T-helper 17 cell (primary cell): ENCODE measurements around the gene FRMD3. TPM values are rescaled to one million over a fixed set of nuclear protein-coding genes. Genes with fewer than 3 reads are reported as not detected.

ENCODE experiments used
- ATAC-seq: fragments of 150-1000 bp; cut with Tn5 transposase; 2 replicates; pipeline ENCODE4 v1.10.0; 2021; ENCODE audit warnings: mild to moderate bottlenecking, moderate library complexity
- DNase-seq, 3 donors: peaks; one replicate each; pipeline versions ENCODE4 v3.0.0 to v3.0.0-alpha.2; 2020 to 2021
- H3K9me3 ChIP-seq: one replicate; pipeline ENCODE4 v1.7.0; 2013; ENCODE audit warnings: low read length, mild to moderate bottlenecking; ENCODE audit not compliant: control insufficient read depth, poor library complexity, severe bottlenecking
- H3K27ac Mint-ChIP-seq: one replicate; pipeline ENCODE4 v1.8.0; 2022; ENCODE audit warnings: mild to moderate bottlenecking, moderate library complexity, mixed read lengths
- H3K27me3 Mint-ChIP-seq: one replicate; pipeline ENCODE4 v1.8.0; 2022; ENCODE audit warnings: mixed read lengths
- H3K36me3 Mint-ChIP-seq: one replicate; pipeline ENCODE4 v1.8.0; 2022; ENCODE audit warnings: low read depth, mixed read lengths
- H3K4me1 Mint-ChIP-seq: one replicate; pipeline ENCODE4 v1.8.0; 2022; ENCODE audit warnings: mild to moderate bottlenecking, mixed read lengths
- H3K4me3 Mint-ChIP-seq: one replicate; pipeline ENCODE4 v1.8.0; 2022; ENCODE audit warnings: mild to moderate bottlenecking, moderate library complexity, mixed read lengths
- total RNA-seq, 4 donors: library from RNA in 2 of 4; stranded (reverse) in 2 of 4; gene quantifications; one replicate each; pipeline ENCODE4 v1.2.3 and lab custom pipeline; 2022 to 2026

The FRMD3 gene
- total RNA-seq, 2 donors from 2014 or later, result 1.4 to 18.9 TPM

GRCh38 chr9:83433846-83434245 is 104.4 kb downstream of the FRMD3 start:
- Mint-ChIP-seq H3K4me1 (peaks cover 3% of the 10 kb centered on the region), H3K4me3 (no peak overlapping the region), H3K27me3 (no peaks in the 10 kb centered on the region), H3K27ac (no peak overlapping the region), H3K36me3 (no peaks in the 10 kb centered on the region)
- ATAC-seq (no peak), DNase-seq (no peak)
- no peaks in the 10 kb centered on the region for H3K9me3 ChIP-seq

- no peak for DNase-seq
- Mint-ChIP-seq H3K36me3 (no peaks in the 10 kb centered on the region), H3K27me3 (no peaks in the 10 kb centered on the region), H3K27ac (no peak overlapping the region), H3K4me3 (no peak overlapping the region), H3K4me1 (peaks cover 3% of the 10 kb centered on the region)
- no peak for ATAC-seq
- H3K9me3 ChIP-seq, result no peaks in the 10 kb centered on the region
Measured at GRCh38 chr9:83432877-83433550, 105.2 kb downstream of the FRMD3 start.

GRCh38 chr9:83432104-83432627 is 106.0 kb downstream of the FRMD3 start:
- Mint-ChIP-seq H3K4me3 (no peak overlapping the region), H3K4me1 (peaks cover 3% of the 10 kb centered on the region), H3K36me3 (no peaks in the 10 kb centered on the region), H3K27ac (no peak overlapping the region), H3K27me3 (no peaks in the 10 kb centered on the region)
- ATAC-seq, result no peak
- no peaks in the 10 kb centered on the region for H3K9me3 ChIP-seq
- DNase-seq, result no peak

GRCh38 chr9:83431101-83432060 is 106.8 kb downstream of the FRMD3 start:
- Mint-ChIP-seq H3K27ac (no peak overlapping the region), H3K4me1 (peaks cover 3% of the 10 kb centered on the region), H3K4me3 (no peak overlapping the region), H3K27me3 (no peaks in the 10 kb centered on the region), H3K36me3 (no peaks in the 10 kb centered on the region)
- no peak for ATAC-seq
- no peaks in the 10 kb centered on the region for H3K9me3 ChIP-seq
- DNase-seq, result no peak

GRCh38 chr9:83430681-83431080 is 107.5 kb downstream of the FRMD3 start:
- ATAC-seq, result no peak
- Mint-ChIP-seq H3K4me1 (peaks cover 3% of the 10 kb centered on the region), H3K27ac (no peak overlapping the region), H3K27me3 (no peaks in the 10 kb centered on the region), H3K36me3 (no peaks in the 10 kb centered on the region), H3K4me3 (no peak overlapping the region)
- no peak for DNase-seq
- H3K9me3 ChIP-seq, result no peaks in the 10 kb centered on the region

- no peak overlapping the region for H3K4me3 Mint-ChIP-seq
- ATAC-seq (no peak), DNase-seq (no peak)
- H3K9me3 ChIP-seq, result no peaks in the 10 kb centered on the region
- no peaks in the 10 kb centered on the region for H3K36me3 Mint-ChIP-seq
- no peak overlapping the region for H3K27ac Mint-ChIP-seq
- no peaks in the 10 kb centered on the region for H3K27me3 Mint-ChIP-seq
- H3K4me1 Mint-ChIP-seq, result peaks cover 3% of the 10 kb centered on the region
Measured at GRCh38 chr9:83429229-83429628, 109.0 kb downstream of the FRMD3 start.

- DNase-seq, result no peak
- Mint-ChIP-seq H3K4me1 (no peaks in the 10 kb centered on the region), H3K36me3 (no peaks in the 10 kb centered on the region), H3K27ac (no peak overlapping the region), H3K4me3 (no peak overlapping the region), H3K27me3 (no peaks in the 10 kb centered on the region)
- H3K9me3 ChIP-seq, result no peaks in the 10 kb centered on the region
- ATAC-seq, result no peak
Measured at GRCh38 chr9:83425240-83425639, 113.0 kb downstream of the FRMD3 start.

GRCh38 chr9:83424831-83425230 is 113.4 kb downstream of the FRMD3 start:
- no peak overlapping the region for H3K4me3 Mint-ChIP-seq
- H3K36me3 Mint-ChIP-seq, result no peaks in the 10 kb centered on the region
- H3K27ac Mint-ChIP-seq, result no peak overlapping the region
- H3K4me1 Mint-ChIP-seq, result no peaks in the 10 kb centered on the region
- ATAC-seq, result no peak
- no peak for DNase-seq
- no peaks in the 10 kb centered on the region for H3K27me3 Mint-ChIP-seq
- H3K9me3 ChIP-seq, result no peaks in the 10 kb centered on the region

- ATAC-seq, result no peak
- no peak overlapping the region for H3K4me3 Mint-ChIP-seq
Measured at GRCh38 chr9:83423815-83424707, 114.1 kb downstream of the FRMD3 start.

GRCh38 chr9:83422527-83422926 is 115.7 kb downstream of the FRMD3 start:
- H3K27ac Mint-ChIP-seq, result no peak overlapping the region
- ATAC-seq, result no peak

More at GRCh38 chr9:83423815-83424707, 114.1 kb downstream of the FRMD3 start:
- DNase-seq, result no peak
- no peaks in the 10 kb centered on the region for H3K27me3 Mint-ChIP-seq
- peaks cover 2% of the 10 kb centered on the region for H3K36me3 Mint-ChIP-seq
- no peaks in the 10 kb centered on the region for H3K4me1 Mint-ChIP-seq
- H3K27ac Mint-ChIP-seq, result no peak overlapping the region
- no peaks in the 10 kb centered on the region for H3K9me3 ChIP-seq

GRCh38 chr9:83420486-83420885 is 117.7 kb downstream of the FRMD3 start:
- no peak overlapping the region for H3K27ac Mint-ChIP-seq

More at GRCh38 chr9:83422527-83422926, 115.7 kb downstream of the FRMD3 start:
- Mint-ChIP-seq H3K4me3 (no peak overlapping the region), H3K4me1 (no peaks in the 10 kb centered on the region), H3K36me3 (peaks cover 2% of the 10 kb centered on the region), H3K27me3 (no peaks in the 10 kb centered on the region)
- H3K9me3 ChIP-seq, result no peaks in the 10 kb centered on the region
- DNase-seq, result no peak

GRCh38 chr9:83419961-83420360 is 118.2 kb downstream of the FRMD3 start:
- H3K27ac Mint-ChIP-seq, result no peak overlapping the region
- DNase-seq, result no peak
- no peak for ATAC-seq
- H3K4me3 Mint-ChIP-seq, result no peak overlapping the region
- H3K36me3 Mint-ChIP-seq, result peaks cover 2% of the 10 kb centered on the region
- H3K9me3 ChIP-seq, result no peaks in the 10 kb centered on the region
- no peaks in the 10 kb centered on the region for H3K4me1 Mint-ChIP-seq
- no peaks in the 10 kb centered on the region for H3K27me3 Mint-ChIP-seq

More at GRCh38 chr9:83420486-83420885, 117.7 kb downstream of the FRMD3 start:
- DNase-seq, result no peak
- H3K4me3 Mint-ChIP-seq, result no peak overlapping the region
- ATAC-seq, result no peak
- no peaks in the 10 kb centered on the region for H3K27me3 Mint-ChIP-seq
- H3K9me3 ChIP-seq, result no peaks in the 10 kb centered on the region
- no peaks in the 10 kb centered on the region for H3K4me1 Mint-ChIP-seq
- H3K36me3 Mint-ChIP-seq, result peaks cover 2% of the 10 kb centered on the region
